AG04449 (cell line): ENCODE results near the gene RIMOC1.

ENCODE experiments used
- CTCF ChIA-PET: fragments of 350-600 bp; formaldehyde crosslinking; extraction: SDS; loops from one replicate; lab custom pipeline; 2021; ENCODE audit warnings: antibody characterized with exemption; lab: Yijun Ruan, JAX
- POLR2A ChIA-PET: fragments of 400-600, 350-600 bp; formaldehyde crosslinking; extraction: SDS; loops from one replicate; lab custom pipeline; 2020; ENCODE audit warnings: antibody characterized with exemption, inconsistent platforms; lab: Yijun Ruan, JAX
- DNase-seq: peaks from one replicate; pipeline ENCODE4 v3.0.0-alpha.2; 2010; ENCODE audit warnings: low read depth, low spot score
- H3K4me3 ChIP-seq: 2 replicates; pipeline ENCODE4 v1.5.1; 2011; ENCODE audit warnings: low read depth, mild to moderate bottlenecking, control low read depth, low read length
- TF ChIP-seq, protein P1 (sequence below): IDR thresholded peaks from one replicate; pipeline ENCODE4 v1.5.1; 2011; ENCODE audit warnings: mild to moderate bottlenecking, moderate library complexity, low read length, control low read depth, inconsistent platforms; ENCODE audit not compliant: insufficient read depth; ENCODE audit errors: missing control alignments

Gene RIMOC1

DNA sequence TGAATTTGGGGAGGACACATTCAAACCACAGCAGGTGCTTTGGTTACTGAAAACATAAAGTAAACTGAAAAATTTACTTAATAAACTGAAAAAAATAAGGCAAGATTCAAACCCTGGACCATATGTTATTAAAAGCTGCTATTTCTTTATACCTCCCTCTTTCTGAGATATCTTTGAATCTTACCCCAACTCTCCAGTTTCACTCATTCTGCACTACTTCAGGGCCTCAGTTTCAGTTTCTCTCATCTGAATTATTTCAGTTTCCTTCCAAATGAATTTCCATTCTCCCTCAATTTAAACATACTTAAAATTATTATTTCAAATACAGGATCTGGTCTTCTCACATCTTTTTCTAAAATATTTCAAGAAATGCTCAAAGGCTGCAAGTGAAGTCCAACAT is 29.0 kb upstream of the RIMOC1 start:
- DNase-seq: no peak
- TF ChIP-seq, protein P1, sequence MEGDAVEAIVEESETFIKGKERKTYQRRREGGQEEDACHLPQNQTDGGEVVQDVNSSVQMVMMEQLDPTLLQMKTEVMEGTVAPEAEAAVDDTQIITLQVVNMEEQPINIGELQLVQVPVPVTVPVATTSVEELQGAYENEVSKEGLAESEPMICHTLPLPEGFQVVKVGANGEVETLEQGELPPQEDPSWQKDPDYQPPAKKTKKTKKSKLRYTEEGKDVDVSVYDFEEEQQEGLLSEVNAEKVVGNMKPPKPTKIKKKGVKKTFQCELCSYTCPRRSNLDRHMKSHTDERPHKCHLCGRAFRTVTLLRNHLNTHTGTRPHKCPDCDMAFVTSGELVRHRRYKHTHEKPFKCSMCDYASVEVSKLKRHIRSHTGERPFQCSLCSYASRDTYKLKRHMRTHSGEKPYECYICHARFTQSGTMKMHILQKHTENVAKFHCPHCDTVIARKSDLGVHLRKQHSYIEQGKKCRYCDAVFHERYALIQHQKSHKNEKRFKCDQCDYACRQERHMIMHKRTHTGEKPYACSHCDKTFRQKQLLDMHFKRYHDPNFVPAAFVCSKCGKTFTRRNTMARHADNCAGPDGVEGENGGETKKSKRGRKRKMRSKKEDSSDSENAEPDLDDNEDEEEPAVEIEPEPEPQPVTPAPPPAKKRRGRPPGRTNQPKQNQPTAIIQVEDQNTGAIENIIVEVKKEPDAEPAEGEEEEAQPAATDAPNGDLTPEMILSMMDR: no peak
- CTCF ChIA-PET: interaction anchor here (1.2 kb wide), 1 partner anchor 19 kb away, joined by 4 read pairs; no protein-coding TSS in a partner anchor
- POLR2A ChIA-PET: no interaction called here
- H3K4me3 ChIP-seq: no peak overlapping the region

DNA sequence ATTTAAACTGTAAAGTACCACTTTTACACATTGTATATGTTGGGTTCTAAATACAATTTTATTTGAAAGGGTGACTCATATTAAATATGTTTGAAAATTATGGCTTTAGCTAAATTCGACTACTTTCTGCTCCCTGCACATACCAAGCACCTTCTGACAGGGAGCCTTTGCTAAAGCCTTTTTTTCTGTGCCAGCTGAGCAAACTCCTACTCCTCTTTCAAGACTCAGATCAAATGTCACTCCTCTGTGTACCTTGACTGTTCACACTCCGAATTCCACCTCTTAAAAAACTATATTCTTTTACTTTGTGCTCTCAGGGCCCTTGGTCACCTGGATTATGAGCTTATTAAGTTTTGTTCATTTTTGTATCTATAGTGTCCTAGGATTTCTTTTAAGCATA is 27.5 kb upstream of the RIMOC1 start:
- H3K4me3 ChIP-seq: no peak overlapping the region
- no peak for DNase-seq
- CTCF ChIA-PET: interaction anchor here (1.4 to 2.2 kb wide), 3 partner anchors 19 to 33 kb away, joined by 3 to 9 read pairs (median 3); no protein-coding TSS in a partner anchor
- POLR2A ChIA-PET: no interaction called here
- TF ChIP-seq, protein P1: no peak

DNA sequence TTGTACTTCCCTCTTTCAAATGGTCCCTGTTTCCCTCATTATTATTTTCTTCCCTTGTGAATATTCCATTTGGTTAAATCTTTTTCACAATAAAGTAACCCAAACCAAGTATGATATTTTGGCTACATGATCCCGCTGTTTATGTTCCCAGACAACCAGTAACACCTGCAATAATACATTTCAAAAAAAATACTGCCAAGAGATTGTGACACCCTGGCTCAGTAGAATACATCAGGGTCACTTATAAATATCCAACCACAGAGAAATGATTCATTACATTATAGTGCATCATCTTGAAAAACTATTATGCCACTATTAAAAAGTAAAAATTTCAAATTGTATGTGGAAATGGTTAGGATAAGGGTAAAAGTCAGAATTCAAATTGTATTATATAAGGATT is 26.7 kb upstream of the RIMOC1 start:
- no peak overlapping the region for H3K4me3 ChIP-seq
- CTCF ChIA-PET: interaction anchor here (1.4 to 2.2 kb wide), 3 partner anchors 19 to 34 kb away, joined by 3 to 9 read pairs (median 3); no protein-coding TSS in a partner anchor
- TF ChIP-seq, protein P1: no peak
- no peak for DNase-seq
- POLR2A ChIA-PET: no interaction called here

DNA sequence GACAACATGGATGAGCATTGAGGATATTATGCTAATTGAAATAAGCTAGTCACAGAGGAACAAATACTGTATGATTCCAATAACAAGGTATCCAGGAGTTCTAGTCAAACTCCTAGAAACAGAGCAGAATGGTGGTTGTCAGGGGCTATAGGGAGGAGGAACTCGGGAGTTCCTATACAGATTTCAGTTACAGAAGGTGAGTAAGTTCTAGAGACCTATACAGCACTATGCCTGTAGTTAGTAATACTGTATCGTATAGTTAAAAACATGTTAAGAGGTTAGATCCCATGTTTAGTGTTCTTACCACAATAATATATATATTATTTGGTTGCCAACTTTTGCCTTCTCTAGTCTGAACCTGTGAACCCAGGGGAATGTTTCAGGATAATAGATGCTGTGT is 26.0 kb upstream of the RIMOC1 start:
- no peak overlapping the region for H3K4me3 ChIP-seq
- ChIA-PET CTCF (interaction anchor here (2.2 kb wide), 1 partner anchor 22 kb away, joined by 9 read pairs; no protein-coding TSS in a partner anchor), POLR2A (no interaction called here)
- no peak for DNase-seq
- TF ChIP-seq, protein P1: no peak

DNA sequence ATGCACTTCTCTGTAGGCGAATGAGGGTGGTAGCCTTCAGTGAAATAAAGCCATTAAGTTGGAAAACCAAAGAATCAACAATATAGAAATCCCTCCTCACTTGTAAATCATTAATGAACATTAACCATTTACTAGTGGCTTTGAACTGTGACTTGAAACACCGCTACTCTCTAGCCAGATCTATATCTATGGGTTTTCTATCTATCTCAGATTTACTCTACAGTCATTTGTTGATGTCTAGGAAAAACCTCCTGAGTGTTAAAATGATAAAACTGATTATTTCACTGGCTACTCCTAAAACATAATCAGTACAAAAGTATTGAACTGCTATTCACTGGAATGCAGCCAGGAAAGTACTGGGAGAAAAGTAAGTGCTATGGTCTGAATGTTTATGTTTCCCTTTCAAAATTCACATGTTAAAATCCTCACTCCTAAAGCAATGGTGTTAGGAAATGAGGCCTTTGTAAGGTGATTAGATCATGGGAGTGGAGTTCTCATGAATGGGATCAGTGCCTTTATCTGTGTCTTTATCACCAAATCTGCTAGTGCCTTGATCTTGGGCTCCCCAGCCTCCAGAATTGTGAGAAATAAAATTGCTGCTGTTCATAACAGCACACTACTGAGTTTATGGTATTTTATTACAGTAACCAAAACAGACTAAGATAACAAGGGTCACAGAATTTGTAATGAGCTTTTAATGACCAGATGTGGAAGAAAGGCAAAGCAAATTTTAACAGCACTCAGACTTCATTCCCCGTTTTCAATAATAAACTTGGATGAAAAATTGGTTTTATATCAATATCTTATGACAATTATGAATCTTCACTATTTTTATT is 25.3 kb upstream of the RIMOC1 start:
- no peak overlapping the region for H3K4me3 ChIP-seq
- POLR2A ChIA-PET: no interaction called here
- no peak for DNase-seq
- TF ChIP-seq, protein P1: no peak
- CTCF ChIA-PET: interaction anchor here (2.2 kb wide), 1 partner anchor 23 kb away, joined by 9 read pairs; no protein-coding TSS in a partner anchor

DNA sequence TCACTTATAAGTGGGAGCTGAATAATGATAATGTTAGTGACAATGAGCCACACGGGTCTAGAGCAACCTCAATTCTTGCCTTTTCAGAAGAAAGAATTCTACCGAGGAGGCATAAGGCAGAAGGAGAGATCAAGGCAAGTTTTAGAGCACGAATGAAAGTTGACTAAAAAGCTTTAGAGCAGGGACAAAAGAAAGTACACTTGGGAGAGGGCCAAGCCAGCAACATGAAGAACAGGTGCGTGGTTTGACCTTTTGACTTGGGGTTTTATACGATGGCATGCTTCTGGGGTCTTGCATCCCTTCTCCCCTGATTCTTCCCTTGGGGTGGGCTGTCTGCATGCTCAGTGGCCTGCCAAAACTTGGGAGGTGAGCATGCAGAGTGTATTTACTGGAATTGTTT is 21.4 kb upstream of the RIMOC1 start:
- DNase-seq: no peak
- H3K4me3 ChIP-seq: no peak overlapping the region
- CTCF ChIA-PET: no interaction called here
- TF ChIP-seq, protein P1: no peak
- POLR2A ChIA-PET: no interaction called here
